Fibroblast of lung (primary cell): ENCODE data around the gene NHSL1. TPM values are rescaled to one million over a fixed set of nuclear protein-coding genes. Genes with fewer than 3 reads are reported as not detected.
A peak's percentile ranks its signal among the peaks of the same experiment; 100 is the strongest.

Experiments
- DNase-seq, 2 donors: peaks; one replicate each; pipeline versions ENCODE4 v3.0.0 to v3.0.0-alpha.2; 2010; ENCODE audit warnings: low read depth in 2 of 2
- H2AFZ ChIP-seq: 2 replicates; pipeline ENCODE4 v1.5.1; 2012; ENCODE audit warnings: low read length, control low read depth, inconsistent platforms
- H3K27ac ChIP-seq: 2 replicates; pipeline ENCODE4 v1.5.1; 2011; ENCODE audit warnings: low read length, control low read depth; ENCODE audit not compliant: insufficient read depth
- H3K27me3 ChIP-seq: 2 replicates; pipeline ENCODE4 v1.5.1; 2011; ENCODE audit warnings: mild to moderate bottlenecking, low read length; ENCODE audit not compliant: control insufficient read depth, insufficient read depth
- H3K36me3 ChIP-seq: 2 replicates; pipeline ENCODE4 v1.5.1; 2011; ENCODE audit warnings: low read length; ENCODE audit not compliant: control insufficient read depth, insufficient read depth
- H3K4me1 ChIP-seq: 2 replicates; pipeline ENCODE4 v1.5.1; 2011; ENCODE audit warnings: low read length; ENCODE audit not compliant: control insufficient read depth, insufficient read depth; ENCODE audit errors: extremely low read depth
- H3K4me2 ChIP-seq: 2 replicates; pipeline ENCODE4 v1.5.1; 2011; ENCODE audit warnings: low read length, control low read depth; ENCODE audit not compliant: insufficient read depth; ENCODE audit errors: extremely low read depth
- H3K4me3 ChIP-seq, 4 experiments: fragments of 200-600 bp in 1 of 4; sonication (generic) in 1 of 4; replicated peaks in 1 of 4; 2 replicates each; pipeline ENCODE4 v1.5.1; 2011 to 2016; ENCODE audit warnings: low read length in 4 of 4, low read depth in 3 of 4, mild to moderate bottlenecking in 3 of 4, control low read depth in 2 of 4, inconsistent platforms in 1 of 4, mixed read lengths in 1 of 4; ENCODE audit not compliant: insufficient read depth in 1 of 4; ENCODE audit errors: control extremely low read depth in 1 of 4
- H3K79me2 ChIP-seq: 2 replicates; pipeline ENCODE4 v1.5.1; 2012; ENCODE audit warnings: mild to moderate bottlenecking, low read length, inconsistent platforms; ENCODE audit not compliant: control insufficient read depth, insufficient read depth
- H3K9ac ChIP-seq: 2 replicates; pipeline ENCODE4 v1.5.1; 2011; ENCODE audit warnings: mild to moderate bottlenecking, low read length, control low read depth; ENCODE audit not compliant: insufficient read depth
- H3K9me3 ChIP-seq: 2 replicates; pipeline ENCODE4 v1.5.1; 2012; ENCODE audit warnings: low read depth, low read length; ENCODE audit not compliant: control insufficient read depth, insufficient read depth
- H4K20me1 ChIP-seq: 2 replicates; pipeline ENCODE4 v1.5.1; 2011; ENCODE audit warnings: low read length; ENCODE audit not compliant: control insufficient read depth, insufficient read depth; ENCODE audit errors: extremely low read depth
- EZH2 ChIP-seq: IDR thresholded peaks from 2 replicates; pipeline ENCODE4 v1.5.1; 2012; ENCODE audit warnings: low read length, control low read depth, mild to moderate bottlenecking; ENCODE audit errors: missing control alignments
- polyA plus RNA-seq, 2 donors: library from polyadenylated mRNA; depleted of rRNA in 1 of 2; stranded (reverse) in 1 of 2; unstranded in 1 of 2; fragments of >200 nt; gene quantifications; 2 replicates each; pipeline ENCODE4 v1.2.1, GENCODE V29; 2011 to 2012; ENCODE audit warnings: missing spikeins in 1 of 2
- total RNA-seq: library from RNA; depleted of rRNA; stranded (reverse); fragments of >200 nt; gene quantifications from 2 replicates; pipeline ENCODE4 v1.2.1, GENCODE V29; 2014
- TF ChIP-seq, protein P1 (sequence below), 2 donors: IDR thresholded peaks in 1 of 2; conservative IDR thresholded peaks in 1 of 2; 1 replicate in 1 of 2; 2 replicates in 1 of 2; pipeline ENCODE4 v1.5.1; 2011 to 2012; ENCODE audit warnings: low read length in 2 of 2, control low read depth in 1 of 2, inconsistent platforms in 1 of 2, low read depth in 1 of 2, mild to moderate bottlenecking in 1 of 2

NHSL1 gene
- total and polyA plus RNA-seq, 2 donors (not counting 1 experiment from before 2014, with no cell fraction given): 9.5 to 10.6 TPM

GRCh38 chr6:138537106-138537505 is 37.8 kb upstream of the NHSL1 start:
- DNase-seq: peak; percentile 45 to 47
- H3K79me2 ChIP-seq: no peaks in the 10 kb centered on the region
- no peak for TF ChIP-seq EZH2
- TF ChIP-seq, protein P1, sequence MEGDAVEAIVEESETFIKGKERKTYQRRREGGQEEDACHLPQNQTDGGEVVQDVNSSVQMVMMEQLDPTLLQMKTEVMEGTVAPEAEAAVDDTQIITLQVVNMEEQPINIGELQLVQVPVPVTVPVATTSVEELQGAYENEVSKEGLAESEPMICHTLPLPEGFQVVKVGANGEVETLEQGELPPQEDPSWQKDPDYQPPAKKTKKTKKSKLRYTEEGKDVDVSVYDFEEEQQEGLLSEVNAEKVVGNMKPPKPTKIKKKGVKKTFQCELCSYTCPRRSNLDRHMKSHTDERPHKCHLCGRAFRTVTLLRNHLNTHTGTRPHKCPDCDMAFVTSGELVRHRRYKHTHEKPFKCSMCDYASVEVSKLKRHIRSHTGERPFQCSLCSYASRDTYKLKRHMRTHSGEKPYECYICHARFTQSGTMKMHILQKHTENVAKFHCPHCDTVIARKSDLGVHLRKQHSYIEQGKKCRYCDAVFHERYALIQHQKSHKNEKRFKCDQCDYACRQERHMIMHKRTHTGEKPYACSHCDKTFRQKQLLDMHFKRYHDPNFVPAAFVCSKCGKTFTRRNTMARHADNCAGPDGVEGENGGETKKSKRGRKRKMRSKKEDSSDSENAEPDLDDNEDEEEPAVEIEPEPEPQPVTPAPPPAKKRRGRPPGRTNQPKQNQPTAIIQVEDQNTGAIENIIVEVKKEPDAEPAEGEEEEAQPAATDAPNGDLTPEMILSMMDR (conservative IDR thresholded peaks at IDR 0.05 in 1 of 2, IDR thresholded peaks at IDR 0.05 in 1 of 2; ENCODE audit: low read depth in 1 of 2, low read length in 2 of 2): no peak
- H3K9me3 ChIP-seq: no peaks in the 10 kb centered on the region
- peak overlapping the region; percentile 20 for H3K4me2 ChIP-seq
- no peaks in the 10 kb centered on the region for H3K27me3 ChIP-seq
- H3K4me1 ChIP-seq: peaks cover 28% of the 10 kb centered on the region
- no peak overlapping the region for H3K4me3 ChIP-seq
- H3K27ac ChIP-seq: no peak overlapping the region
- H3K36me3 ChIP-seq: no peaks in the 10 kb centered on the region
- no peaks in the 10 kb centered on the region for H4K20me1 ChIP-seq
- no peak overlapping the region for H2AFZ ChIP-seq
- no peak overlapping the region for H3K9ac ChIP-seq

DNA sequence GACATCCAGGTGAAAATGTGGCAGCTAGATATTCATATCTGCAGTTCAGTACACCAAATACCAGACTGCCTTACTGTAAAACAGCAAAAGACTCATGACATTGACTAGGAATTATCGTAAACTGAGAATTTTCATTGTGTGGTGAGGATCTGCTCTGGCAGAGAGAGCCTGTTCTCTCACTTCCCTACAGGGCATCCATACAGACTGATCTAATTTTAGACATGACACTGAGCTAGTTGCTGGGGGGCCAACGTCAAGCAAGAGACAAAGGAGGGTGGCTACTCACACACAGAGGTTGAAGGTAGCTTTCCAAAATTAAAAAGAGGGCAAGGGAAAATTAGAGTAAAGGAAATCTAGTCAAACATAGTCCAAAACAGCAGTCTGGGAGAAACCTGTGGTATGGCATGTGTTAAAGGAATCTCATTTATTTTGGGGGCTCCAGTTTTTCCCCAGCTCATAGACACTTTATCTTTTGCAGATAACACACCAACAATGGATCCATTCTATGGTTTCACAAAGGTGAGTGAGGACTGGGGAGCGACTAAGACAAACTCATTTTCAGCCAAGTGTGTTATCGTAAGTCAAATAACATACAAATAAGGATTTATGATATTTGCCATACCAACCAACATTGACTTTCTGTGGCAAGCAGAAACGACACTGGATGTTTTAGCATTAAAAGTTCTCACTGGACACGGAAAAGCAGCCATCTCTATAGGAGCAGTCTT is 36.6 kb upstream of the NHSL1 start:
- H3K4me2 ChIP-seq: no peak overlapping the region
- no peak for DNase-seq
- H3K79me2 ChIP-seq: no peaks in the 10 kb centered on the region
- H3K4me1 ChIP-seq: peaks cover 21% of the 10 kb centered on the region
- no peaks in the 10 kb centered on the region for H3K27me3 ChIP-seq
- H4K20me1 ChIP-seq: no peaks in the 10 kb centered on the region
- no peak overlapping the region for H3K4me3 ChIP-seq
- H3K9me3 ChIP-seq: no peaks in the 10 kb centered on the region
- H3K9ac ChIP-seq: no peak overlapping the region
- no peak overlapping the region for H2AFZ ChIP-seq
- no peaks in the 10 kb centered on the region for H3K36me3 ChIP-seq
- H3K27ac ChIP-seq: no peak overlapping the region
- TF ChIP-seq EZH2: no peak
- TF ChIP-seq, protein P1 (conservative IDR thresholded peaks at IDR 0.05 in 1 of 2, IDR thresholded peaks at IDR 0.05 in 1 of 2; ENCODE audit: low read depth in 1 of 2, low read length in 2 of 2): no peak

DNA sequence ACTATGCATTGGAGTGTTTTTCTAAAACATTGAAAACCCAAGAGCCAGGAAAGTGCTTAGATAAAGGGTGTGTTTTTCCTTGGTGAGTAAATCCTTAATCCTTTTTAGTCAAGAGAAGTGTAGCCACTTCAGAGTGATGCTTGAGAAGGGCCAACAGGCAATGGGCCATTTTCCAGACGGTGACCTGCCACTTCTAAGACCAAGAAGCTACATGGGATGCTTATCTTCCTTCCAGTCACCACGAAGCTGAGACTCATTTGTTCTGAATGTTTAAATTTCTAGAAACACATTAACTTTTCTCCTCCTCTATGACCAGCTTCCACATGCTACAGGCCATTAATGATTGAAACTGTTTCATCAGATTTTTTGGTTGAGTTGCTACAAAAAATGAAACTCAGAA is 34.4 kb upstream of the NHSL1 start:
- Histone ChIP-seq H3K27me3 (no peaks in the 10 kb centered on the region), H3K4me2 (no peak overlapping the region), H3K4me1 (peaks cover 8% of the 10 kb centered on the region), H3K9ac (no peak overlapping the region), H3K4me3 (no peak overlapping the region), H3K36me3 (no peaks in the 10 kb centered on the region), H3K27ac (no peak overlapping the region), H3K79me2 (no peaks in the 10 kb centered on the region), H4K20me1 (no peaks in the 10 kb centered on the region), H2AFZ (no peak overlapping the region), H3K9me3 (no peaks in the 10 kb centered on the region)
- no peak for DNase-seq
- no peak for TF ChIP-seq EZH2
- TF ChIP-seq, protein P1 (conservative IDR thresholded peaks at IDR 0.05 in 1 of 2, IDR thresholded peaks at IDR 0.05 in 1 of 2; ENCODE audit: low read depth in 1 of 2, low read length in 2 of 2): no peak
